Panc1 (cell line): ENCODE data around the gene OR10P1. TPM values are rescaled to one million over a fixed set of nuclear protein-coding genes. Genes with fewer than 3 reads are reported as not detected.

ENCODE experiments used
- ATAC-seq: fragments of 200-7000 bp; cut with Tn5 transposase; 2 replicates; pipeline ENCODE4 v1.9.1; 2020; ENCODE audit warnings: mild to moderate bottlenecking, moderate library complexity
- BruUV-seq: library from RNA; stranded (reverse); fragments of 400-500 nt; replicated peaks from 2 replicates; lab custom pipeline; 2021; lab: Mats Ljungman, UMichigan
- CTCF ChIA-PET: fragments of 300-600 bp; sonication (Branson Sonifier 250); formaldehyde crosslinking; loops from one replicate; lab custom pipeline; 2022; ENCODE audit warnings: antibody characterized with exemption; lab: Charles Lee
- POLR2A ChIA-PET: fragments of 300-600 bp; sonication (Branson Sonifier 250); formaldehyde crosslinking; loops from one replicate; lab custom pipeline; 2022; ENCODE audit warnings: antibody characterized with exemption; lab: Charles Lee
- DNase-seq: peaks from one replicate; pipeline ENCODE4 v3.0.0-alpha.2; 2010; ENCODE audit warnings: low read depth, low spot score
- H3K27ac ChIP-seq: 2 replicates; pipeline ENCODE4 v1.5.1; 2011; ENCODE audit warnings: mild to moderate bottlenecking, low read length, inconsistent platforms
- H3K27me3 ChIP-seq: fragments of 200-500 bp; sonication (Bioruptor generic); 2 replicates; pipeline ENCODE4 v1.6.0; 2014; ENCODE audit warnings: low read length, inconsistent platforms; ENCODE audit not compliant: control insufficient read depth, insufficient read depth
- H3K36me3 ChIP-seq: fragments of 200-500 bp; sonication (Bioruptor generic); 2 replicates; pipeline ENCODE4 v1.5.1; 2014; ENCODE audit warnings: inconsistent platforms, mild to moderate bottlenecking, low read length, moderate library complexity; ENCODE audit not compliant: control insufficient read depth, insufficient read depth
- H3K4me1 ChIP-seq: 2 replicates; pipeline ENCODE4 v1.5.1; 2011; ENCODE audit warnings: inconsistent platforms, mild to moderate bottlenecking, low read length, moderate library complexity; ENCODE audit not compliant: control insufficient read depth, insufficient read depth
- H3K4me3 ChIP-seq, 2 experiments: 2 replicates each; pipeline ENCODE4 v1.5.1; 2011 to 2012; ENCODE audit warnings: low read depth in 2 of 2, low read length in 2 of 2, mild to moderate bottlenecking in 2 of 2, inconsistent platforms in 1 of 2, moderate library complexity in 1 of 2
- H3K9me3 ChIP-seq: fragments of 200-500 bp; sonication (Bioruptor generic); 2 replicates; pipeline ENCODE4 v1.5.1; 2014; ENCODE audit warnings: low read depth, mild to moderate bottlenecking, inconsistent platforms, low read length, moderate library complexity; ENCODE audit not compliant: control insufficient read depth, insufficient read depth
- POLR2AphosphoS5 ChIP-seq: IDR thresholded peaks from 2 replicates; pipeline ENCODE4 v1.6.1; 2012; ENCODE audit warnings: mild to moderate bottlenecking, low read depth, low read length, moderate library complexity
- SIN3A ChIP-seq: IDR thresholded peaks from 2 replicates; pipeline ENCODE4 v1.6.1; 2012; ENCODE audit warnings: low read depth, mild to moderate bottlenecking, low read length, moderate library complexity, borderline replicate concordance; ENCODE audit not compliant: insufficient read depth
- TCF7L2 ChIP-seq: IDR thresholded peaks from 2 replicates; pipeline ENCODE4 v1.6.1; 2011; ENCODE audit warnings: mild to moderate bottlenecking, low read depth, low read length, inconsistent platforms
- in situ Hi-C: cut with HindIII; loops from 2 replicates; pipeline ENCODE4 v1.10.0; 2016; ENCODE audit warnings: low sequenced_read_pairs, low pct_unique_long_range_greater_than_20kb
- intact Hi-C: fragments of 100-400 bp; cut with micrococcal nuclease; formaldehyde crosslinking; loops from one replicate; pipeline ENCODE4 v1.10.0; 2022; ENCODE audit not compliant: unreplicated experiment
- total RNA-seq: library from RNA; stranded (reverse); gene quantifications from one replicate; pipeline ENCODE4 v1.2.1, GENCODE V29; 2021; ENCODE audit not compliant: unreplicated experiment
- TF ChIP-seq, protein P1 (sequence below): fragments of 450-650 bp; IDR thresholded peaks from 2 replicates; pipeline ENCODE4 v1.5.1; 2017; ENCODE audit warnings: mild to moderate bottlenecking
- TF ChIP-seq, protein P2 (sequence below), 2 experiments: IDR thresholded peaks; 2 replicates each; pipeline ENCODE4 v1.6.1; 2011 to 2012; ENCODE audit warnings: low read depth in 2 of 2, control low read depth in 1 of 2, low read length in 1 of 2, mild to moderate bottlenecking in 1 of 2, moderate library complexity in 1 of 2; ENCODE audit not compliant: insufficient read depth in 1 of 2

OR10P1 gene
- total RNA-seq, 1 experiment from 2014 or later, result not detected

DNA sequence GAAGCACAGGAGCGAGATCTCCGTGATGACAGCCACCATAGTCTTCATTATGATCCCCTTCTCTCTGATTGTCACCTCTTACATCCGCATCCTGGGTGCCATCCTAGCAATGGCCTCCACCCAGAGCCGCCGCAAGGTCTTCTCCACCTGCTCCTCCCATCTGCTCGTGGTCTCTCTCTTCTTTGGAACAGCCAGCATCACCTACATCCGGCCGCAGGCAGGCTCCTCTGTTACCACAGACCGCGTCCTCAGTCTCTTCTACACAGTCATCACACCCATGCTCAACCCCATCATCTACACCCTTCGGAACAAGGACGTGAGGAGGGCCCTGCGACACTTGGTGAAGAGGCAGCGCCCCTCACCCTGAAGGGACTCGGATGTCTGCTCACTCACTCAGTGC lies 775 bp downstream of the OR10P1 start:
- ChIA-PET CTCF (no interaction called here), POLR2A (no interaction called here)
- H3K27me3 ChIP-seq, result no peaks in the 10 kb centered on the region; the same call in 1 of the 2 replicates
- TF ChIP-seq, protein P1, sequence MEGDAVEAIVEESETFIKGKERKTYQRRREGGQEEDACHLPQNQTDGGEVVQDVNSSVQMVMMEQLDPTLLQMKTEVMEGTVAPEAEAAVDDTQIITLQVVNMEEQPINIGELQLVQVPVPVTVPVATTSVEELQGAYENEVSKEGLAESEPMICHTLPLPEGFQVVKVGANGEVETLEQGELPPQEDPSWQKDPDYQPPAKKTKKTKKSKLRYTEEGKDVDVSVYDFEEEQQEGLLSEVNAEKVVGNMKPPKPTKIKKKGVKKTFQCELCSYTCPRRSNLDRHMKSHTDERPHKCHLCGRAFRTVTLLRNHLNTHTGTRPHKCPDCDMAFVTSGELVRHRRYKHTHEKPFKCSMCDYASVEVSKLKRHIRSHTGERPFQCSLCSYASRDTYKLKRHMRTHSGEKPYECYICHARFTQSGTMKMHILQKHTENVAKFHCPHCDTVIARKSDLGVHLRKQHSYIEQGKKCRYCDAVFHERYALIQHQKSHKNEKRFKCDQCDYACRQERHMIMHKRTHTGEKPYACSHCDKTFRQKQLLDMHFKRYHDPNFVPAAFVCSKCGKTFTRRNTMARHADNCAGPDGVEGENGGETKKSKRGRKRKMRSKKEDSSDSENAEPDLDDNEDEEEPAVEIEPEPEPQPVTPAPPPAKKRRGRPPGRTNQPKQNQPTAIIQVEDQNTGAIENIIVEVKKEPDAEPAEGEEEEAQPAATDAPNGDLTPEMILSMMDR, result no peak
- TF ChIP-seq POLR2AphosphoS5, result no peak
- TF ChIP-seq, protein P2, sequence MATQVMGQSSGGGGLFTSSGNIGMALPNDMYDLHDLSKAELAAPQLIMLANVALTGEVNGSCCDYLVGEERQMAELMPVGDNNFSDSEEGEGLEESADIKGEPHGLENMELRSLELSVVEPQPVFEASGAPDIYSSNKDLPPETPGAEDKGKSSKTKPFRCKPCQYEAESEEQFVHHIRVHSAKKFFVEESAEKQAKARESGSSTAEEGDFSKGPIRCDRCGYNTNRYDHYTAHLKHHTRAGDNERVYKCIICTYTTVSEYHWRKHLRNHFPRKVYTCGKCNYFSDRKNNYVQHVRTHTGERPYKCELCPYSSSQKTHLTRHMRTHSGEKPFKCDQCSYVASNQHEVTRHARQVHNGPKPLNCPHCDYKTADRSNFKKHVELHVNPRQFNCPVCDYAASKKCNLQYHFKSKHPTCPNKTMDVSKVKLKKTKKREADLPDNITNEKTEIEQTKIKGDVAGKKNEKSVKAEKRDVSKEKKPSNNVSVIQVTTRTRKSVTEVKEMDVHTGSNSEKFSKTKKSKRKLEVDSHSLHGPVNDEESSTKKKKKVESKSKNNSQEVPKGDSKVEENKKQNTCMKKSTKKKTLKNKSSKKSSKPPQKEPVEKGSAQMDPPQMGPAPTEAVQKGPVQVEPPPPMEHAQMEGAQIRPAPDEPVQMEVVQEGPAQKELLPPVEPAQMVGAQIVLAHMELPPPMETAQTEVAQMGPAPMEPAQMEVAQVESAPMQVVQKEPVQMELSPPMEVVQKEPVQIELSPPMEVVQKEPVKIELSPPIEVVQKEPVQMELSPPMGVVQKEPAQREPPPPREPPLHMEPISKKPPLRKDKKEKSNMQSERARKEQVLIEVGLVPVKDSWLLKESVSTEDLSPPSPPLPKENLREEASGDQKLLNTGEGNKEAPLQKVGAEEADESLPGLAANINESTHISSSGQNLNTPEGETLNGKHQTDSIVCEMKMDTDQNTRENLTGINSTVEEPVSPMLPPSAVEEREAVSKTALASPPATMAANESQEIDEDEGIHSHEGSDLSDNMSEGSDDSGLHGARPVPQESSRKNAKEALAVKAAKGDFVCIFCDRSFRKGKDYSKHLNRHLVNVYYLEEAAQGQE (IDR thresholded peaks at IDR 0.05; ENCODE audit: insufficient read depth in 1 of 2, low read depth in 2 of 2, low read length in 1 of 2), result no peak
- TF ChIP-seq SIN3A, result no peak
- no peak for TF ChIP-seq TCF7L2
- no peaks in the 10 kb centered on the region for H3K4me1 ChIP-seq
- in situ Hi-C loops, result no loop called here
- no TSS peak for BruUV-seq
- no peaks in the 10 kb centered on the region for H3K36me3 ChIP-seq
- DNase-seq, result no peak
- no peak overlapping the region for H3K27ac ChIP-seq
- H3K9me3 ChIP-seq, result no peaks in the 10 kb centered on the region
- no peak for ATAC-seq
- intact Hi-C loops, result no loop called here
- H3K4me3 ChIP-seq, result no peak overlapping the region

DNA sequence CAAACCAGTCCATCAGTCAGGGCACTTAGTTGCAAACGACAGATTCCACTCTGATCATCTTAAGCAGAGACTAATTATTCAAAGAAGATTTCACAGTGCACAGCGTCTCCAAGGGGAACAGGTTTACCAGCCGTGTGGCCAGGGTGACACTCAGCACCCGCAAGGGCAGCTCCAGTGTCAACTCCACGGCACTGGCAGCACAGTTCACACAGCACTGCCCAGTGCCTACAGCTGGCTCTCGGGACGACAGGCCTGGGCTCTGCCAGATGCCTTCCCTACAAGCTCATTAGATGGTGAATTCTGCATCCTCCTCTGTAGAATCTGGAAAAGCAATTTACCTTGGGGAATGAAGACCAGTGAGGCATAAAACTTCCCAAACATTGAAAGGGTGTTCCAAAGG lies 4.9 kb downstream of the OR10P1 start:
- H3K27me3 ChIP-seq, result no peaks in the 10 kb centered on the region; the same call in 1 of the 2 replicates
- ATAC-seq (no peak), DNase-seq (no peak)
- no peaks in the 10 kb centered on the region for H3K9me3 ChIP-seq
- no peaks in the 10 kb centered on the region for H3K4me1 ChIP-seq
- POLR2A ChIA-PET, result no interaction called here
- no peak for TF ChIP-seq TCF7L2
- TF ChIP-seq SIN3A, result no peak
- TF ChIP-seq, protein P2 (IDR thresholded peaks at IDR 0.05; ENCODE audit: insufficient read depth in 1 of 2, low read depth in 2 of 2, low read length in 1 of 2), result no peak
- TF ChIP-seq, protein P1, result no peak
- TF ChIP-seq POLR2AphosphoS5, result no peak
- CTCF ChIA-PET, result no interaction called here
- intact Hi-C loops (no loop called here), in situ Hi-C loops (no loop called here)
- no peak overlapping the region for H3K27ac ChIP-seq
- H3K4me3 ChIP-seq, result no peak overlapping the region
- no peaks in the 10 kb centered on the region for H3K36me3 ChIP-seq
- no TSS peak for BruUV-seq
